ENCODE data around the gene GFM1.

GFM1 gene

GRCh38 chr3:158651192-158651591 lies 6.9 kb downstream of the GFM1 start:
- Histone ChIP-seq H3K4me3 (ENCODE audit: low read depth in 1 of 2, low read length in 2 of 2) (no peak overlapping the region), H3K27ac (ENCODE audit: low read depth, low read length) (no peak overlapping the region), H3K9ac (ENCODE audit: low read depth in 1 of 2, low read length in 2 of 2) (no peak overlapping the region), H3K27me3 (ENCODE audit: control insufficient read depth in 1 of 2, insufficient read depth in 2 of 2, low read length in 2 of 2) (no peaks in the 10 kb centered on the region), H3K4me1 (ENCODE audit: control insufficient read depth in 1 of 2, insufficient read depth in 2 of 2, low read length in 2 of 2) (no peaks in the 10 kb centered on the region), H3K36me3 (ENCODE audit: control insufficient read depth in 1 of 2, insufficient read depth in 2 of 2, low read length in 2 of 2) (peaks cover 4 to 45% of the 10 kb centered on the region in 2 donors), H3K9me3 (ENCODE audit: control insufficient read depth in 1 of 2, low read length in 2 of 2) (no peaks in the 10 kb centered on the region)

- Histone ChIP-seq H3K9ac (ENCODE audit: low read depth in 1 of 2, low read length in 2 of 2) (no peak overlapping the region), H3K4me1 (ENCODE audit: control insufficient read depth in 1 of 2, insufficient read depth in 2 of 2, low read length in 2 of 2) (no peaks in the 10 kb centered on the region), H3K9me3 (ENCODE audit: control insufficient read depth in 1 of 2, low read length in 2 of 2) (no peaks in the 10 kb centered on the region), H3K27me3 (ENCODE audit: control insufficient read depth in 1 of 2, insufficient read depth in 2 of 2, low read length in 2 of 2) (no peaks in the 10 kb centered on the region), H3K27ac (ENCODE audit: low read depth, low read length) (no peak overlapping the region), H3K4me3 (ENCODE audit: low read depth in 1 of 2, low read length in 2 of 2) (no peak overlapping the region), H3K36me3 (ENCODE audit: control insufficient read depth in 1 of 2, insufficient read depth in 2 of 2, low read length in 2 of 2) (peaks cover 8 to 45% of the 10 kb centered on the region in 2 donors)
Observed at GRCh38 chr3:158652463-158652862, 8.1 kb downstream of the GFM1 start.

- peaks cover 21 to 48% of the 10 kb centered on the region in 2 donors for H3K36me3 ChIP-seq (ENCODE audit: control insufficient read depth in 1 of 2, insufficient read depth in 2 of 2, low read length in 2 of 2)
- H3K27me3 ChIP-seq (ENCODE audit: control insufficient read depth in 1 of 2, insufficient read depth in 2 of 2, low read length in 2 of 2), result no peaks in the 10 kb centered on the region
- H3K9ac ChIP-seq (ENCODE audit: low read depth in 1 of 2, low read length in 2 of 2), result no peak overlapping the region
- H3K27ac ChIP-seq (ENCODE audit: low read depth, low read length), result no peak overlapping the region
- H3K9me3 ChIP-seq (ENCODE audit: control insufficient read depth in 1 of 2, low read length in 2 of 2), result no peaks in the 10 kb centered on the region
- H3K4me3 ChIP-seq (ENCODE audit: low read depth in 1 of 2, low read length in 2 of 2), result no peak overlapping the region
- peaks cover 0 to 12% of the 10 kb centered on the region in 2 donors for H3K4me1 ChIP-seq (ENCODE audit: control insufficient read depth in 1 of 2, insufficient read depth in 2 of 2, low read length in 2 of 2)
Observed at GRCh38 chr3:158658889-158659288, 14.6 kb downstream of the GFM1 start.

DNA sequence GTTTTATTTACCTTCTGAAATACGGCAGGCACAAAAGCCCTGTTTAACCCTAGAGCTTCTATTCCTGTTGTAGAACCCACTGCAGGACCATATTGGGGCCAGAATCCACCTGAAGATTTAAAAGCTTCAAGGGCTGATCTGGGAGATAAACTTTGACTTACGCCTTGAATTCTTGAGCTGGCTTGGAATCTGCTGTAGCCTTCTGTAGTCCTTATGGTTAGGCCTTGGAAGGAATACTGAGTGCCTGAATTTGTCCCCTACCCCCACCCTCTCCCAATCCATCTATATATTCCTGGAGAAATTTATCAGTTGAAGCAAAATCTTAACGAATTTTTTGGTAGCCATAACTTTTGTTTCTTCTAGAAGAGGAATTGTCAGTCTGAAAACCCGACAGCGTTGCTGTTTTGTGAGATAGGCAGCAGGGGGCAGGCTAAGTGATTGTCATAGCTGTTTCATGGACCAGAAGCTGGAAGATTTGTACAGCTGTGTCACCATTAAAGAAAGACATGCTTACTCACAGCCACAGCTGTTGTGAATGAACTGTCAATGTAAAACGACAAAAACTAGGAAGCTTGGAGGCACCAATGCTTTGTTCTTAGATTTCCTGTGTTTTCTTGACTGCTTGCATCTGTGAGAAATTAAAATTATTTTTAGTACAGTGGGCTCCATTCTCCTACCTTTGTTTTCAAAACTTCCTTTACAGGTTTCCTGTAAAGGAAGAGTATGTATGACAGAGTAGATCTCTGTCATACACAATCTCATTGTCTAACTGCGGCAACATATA lies 15.3 kb downstream of the GFM1 start:
- H3K9me3 ChIP-seq (ENCODE audit: control insufficient read depth in 1 of 2, low read length in 2 of 2), result no peaks in the 10 kb centered on the region
- peaks cover 0 to 12% of the 10 kb centered on the region in 2 donors for H3K4me1 ChIP-seq (ENCODE audit: control insufficient read depth in 1 of 2, insufficient read depth in 2 of 2, low read length in 2 of 2)
- H3K27me3 ChIP-seq (ENCODE audit: control insufficient read depth in 1 of 2, insufficient read depth in 2 of 2, low read length in 2 of 2), result no peaks in the 10 kb centered on the region
- H3K27ac ChIP-seq (ENCODE audit: low read depth, low read length), result no peak overlapping the region
- peaks cover 27 to 52% of the 10 kb centered on the region in 2 donors for H3K36me3 ChIP-seq (ENCODE audit: control insufficient read depth in 1 of 2, insufficient read depth in 2 of 2, low read length in 2 of 2)
- H3K9ac ChIP-seq (ENCODE audit: low read depth in 1 of 2, low read length in 2 of 2), result peak overlapping the region in 1 of 2 donors; percentile 8
- no peak overlapping the region for H3K4me3 ChIP-seq (ENCODE audit: low read depth in 1 of 2, low read length in 2 of 2)

- Histone ChIP-seq H3K27me3 (ENCODE audit: control insufficient read depth in 1 of 2, insufficient read depth in 2 of 2, low read length in 2 of 2) (no peaks in the 10 kb centered on the region), H3K27ac (ENCODE audit: low read depth, low read length) (no peak overlapping the region), H3K4me3 (ENCODE audit: low read depth in 1 of 2, low read length in 2 of 2) (no peak overlapping the region), H3K9ac (ENCODE audit: low read depth in 1 of 2, low read length in 2 of 2) (no peak overlapping the region), H3K9me3 (ENCODE audit: control insufficient read depth in 1 of 2, low read length in 2 of 2) (no peaks in the 10 kb centered on the region), H3K36me3 (ENCODE audit: control insufficient read depth in 1 of 2, insufficient read depth in 2 of 2, low read length in 2 of 2) (peaks cover 30 to 52% of the 10 kb centered on the region in 2 donors), H3K4me1 (ENCODE audit: control insufficient read depth in 1 of 2, insufficient read depth in 2 of 2, low read length in 2 of 2) (peaks cover 0 to 12% of the 10 kb centered on the region in 2 donors)
Observed at GRCh38 chr3:158660711-158661110, 16.4 kb downstream of the GFM1 start.

GRCh38 chr3:158663246-158663645 lies 18.9 kb downstream of the GFM1 start:
- Histone ChIP-seq H3K9me3 (ENCODE audit: control insufficient read depth in 1 of 2, low read length in 2 of 2) (no peaks in the 10 kb centered on the region), H3K36me3 (ENCODE audit: control insufficient read depth in 1 of 2, insufficient read depth in 2 of 2, low read length in 2 of 2) (peaks cover 34 to 64% of the 10 kb centered on the region in 2 donors)

GRCh38 chr3:158663832-158664231 lies 19.5 kb downstream of the GFM1 start:
- Histone ChIP-seq H3K36me3 (ENCODE audit: control insufficient read depth in 1 of 2, insufficient read depth in 2 of 2, low read length in 2 of 2) (peaks cover 30 to 64% of the 10 kb centered on the region in 2 donors), H3K4me1 (ENCODE audit: control insufficient read depth in 1 of 2, insufficient read depth in 2 of 2, low read length in 2 of 2) (peaks cover 0 to 12% of the 10 kb centered on the region in 2 donors), H3K4me3 (ENCODE audit: low read depth in 1 of 2, low read length in 2 of 2) (no peak overlapping the region), H3K27me3 (ENCODE audit: control insufficient read depth in 1 of 2, insufficient read depth in 2 of 2, low read length in 2 of 2) (no peaks in the 10 kb centered on the region), H3K9me3 (ENCODE audit: control insufficient read depth in 1 of 2, low read length in 2 of 2) (no peaks in the 10 kb centered on the region), H3K9ac (ENCODE audit: low read depth in 1 of 2, low read length in 2 of 2) (no peak overlapping the region), H3K27ac (ENCODE audit: low read depth, low read length) (no peak overlapping the region)

More at GRCh38 chr3:158663246-158663645, 18.9 kb downstream of the GFM1 start:
- Histone ChIP-seq H3K27me3 (ENCODE audit: control insufficient read depth in 1 of 2, insufficient read depth in 2 of 2, low read length in 2 of 2) (no peaks in the 10 kb centered on the region), H3K4me1 (ENCODE audit: control insufficient read depth in 1 of 2, insufficient read depth in 2 of 2, low read length in 2 of 2) (peaks cover 0 to 12% of the 10 kb centered on the region in 2 donors), H3K9ac (ENCODE audit: low read depth in 1 of 2, low read length in 2 of 2) (no peak overlapping the region), H3K4me3 (ENCODE audit: low read depth in 1 of 2, low read length in 2 of 2) (no peak overlapping the region), H3K27ac (ENCODE audit: low read depth, low read length) (no peak overlapping the region)

- H3K27me3 ChIP-seq (ENCODE audit: control insufficient read depth in 1 of 2, insufficient read depth in 2 of 2, low read length in 2 of 2), result no peaks in the 10 kb centered on the region
- H3K4me3 ChIP-seq (ENCODE audit: low read depth in 1 of 2, low read length in 2 of 2), result no peak overlapping the region
- H3K9ac ChIP-seq (ENCODE audit: low read depth in 1 of 2, low read length in 2 of 2), result no peak overlapping the region
- H3K36me3 ChIP-seq (ENCODE audit: control insufficient read depth in 1 of 2, insufficient read depth in 2 of 2, low read length in 2 of 2), result peaks cover 18 to 52% of the 10 kb centered on the region in 2 donors
- H3K27ac ChIP-seq (ENCODE audit: low read depth, low read length), result no peak overlapping the region
- H3K9me3 ChIP-seq (ENCODE audit: control insufficient read depth in 1 of 2, low read length in 2 of 2), result no peaks in the 10 kb centered on the region
- peaks cover 0 to 6% of the 10 kb centered on the region in 2 donors for H3K4me1 ChIP-seq (ENCODE audit: control insufficient read depth in 1 of 2, insufficient read depth in 2 of 2, low read length in 2 of 2)
Observed at GRCh38 chr3:158666416-158666815, 22.1 kb downstream of the GFM1 start.

GRCh38 chr3:158668506-158668905 lies 24.2 kb downstream of the GFM1 start:
- Histone ChIP-seq H3K27me3 (ENCODE audit: control insufficient read depth in 1 of 2, insufficient read depth in 2 of 2, low read length in 2 of 2) (no peaks in the 10 kb centered on the region), H3K9ac (ENCODE audit: low read depth in 1 of 2, low read length in 2 of 2) (no peak overlapping the region), H3K4me1 (ENCODE audit: control insufficient read depth in 1 of 2, insufficient read depth in 2 of 2, low read length in 2 of 2) (peaks cover 0 to 7% of the 10 kb centered on the region in 2 donors), H3K36me3 (ENCODE audit: control insufficient read depth in 1 of 2, insufficient read depth in 2 of 2, low read length in 2 of 2) (peaks cover 18 to 41% of the 10 kb centered on the region in 2 donors), H3K27ac (ENCODE audit: low read depth, low read length) (no peak overlapping the region), H3K4me3 (ENCODE audit: low read depth in 1 of 2, low read length in 2 of 2) (no peak overlapping the region), H3K9me3 (ENCODE audit: control insufficient read depth in 1 of 2, low read length in 2 of 2) (no peaks in the 10 kb centered on the region)

GRCh38 chr3:158671821-158672214 lies 27.5 kb downstream of the GFM1 start:
- peak overlapping the region; percentile 79 to 92 for H3K9ac ChIP-seq (ENCODE audit: low read depth in 1 of 2, low read length in 2 of 2)
- H3K9me3 ChIP-seq (ENCODE audit: control insufficient read depth in 1 of 2, low read length in 2 of 2), result no peaks in the 10 kb centered on the region
- peaks cover 8 to 17% of the 10 kb centered on the region in 2 donors for H3K36me3 ChIP-seq (ENCODE audit: control insufficient read depth in 1 of 2, insufficient read depth in 2 of 2, low read length in 2 of 2)
- H3K27ac ChIP-seq (ENCODE audit: low read depth, low read length), result no peak overlapping the region
- H3K27me3 ChIP-seq (ENCODE audit: control insufficient read depth in 1 of 2, insufficient read depth in 2 of 2, low read length in 2 of 2), result no peaks in the 10 kb centered on the region
- peak overlapping the region; percentile 81 to 95 for H3K4me3 ChIP-seq (ENCODE audit: low read depth in 1 of 2, low read length in 2 of 2)
- H3K4me1 ChIP-seq (ENCODE audit: control insufficient read depth in 1 of 2, insufficient read depth in 2 of 2, low read length in 2 of 2), result peaks cover 0 to 7% of the 10 kb centered on the region in 2 donors
